Measurements from ENCODE around the gene JAM2.

Gene JAM2

GRCh38 chr21:25732091-25732760, 93.2 kb downstream of the JAM2 start:
- H3K27me3 ChIP-seq (ENCODE audit: control insufficient read depth, insufficient read depth, low read length): no peaks in the 10 kb centered on the region
- H3K36me3 ChIP-seq (ENCODE audit: insufficient read depth, low read length): peaks cover 29% of the 10 kb centered on the region
- H3K4me3 ChIP-seq (ENCODE audit: low read length): no peak overlapping the region

GRCh38 chr21:25733859-25734653, 95.0 kb downstream of the JAM2 start:
- Histone ChIP-seq H3K9me3 (replicated peaks; ENCODE audit: low read length) (no peaks in the 10 kb centered on the region), H3K4me3 (ENCODE audit: low read length) (peak overlapping the region; percentile 85), H3K4me2 (ENCODE audit: low read length) (peak overlapping the region; percentile 84), H3K9ac (ENCODE audit: low read depth, low read length) (peak overlapping the region; percentile 96), H3K27me3 (ENCODE audit: control insufficient read depth, insufficient read depth, low read length) (no peaks in the 10 kb centered on the region), H3K4me1 (ENCODE audit: control insufficient read depth, insufficient read depth, low read length) (peaks cover 15% of the 10 kb centered on the region), H3K36me3 (ENCODE audit: insufficient read depth, low read length) (peaks cover 10% of the 10 kb centered on the region)

More at GRCh38 chr21:25732091-25732760, 93.2 kb downstream of the JAM2 start:
- Histone ChIP-seq H3K9me3 (replicated peaks; ENCODE audit: low read length) (no peaks in the 10 kb centered on the region), H3K4me2 (ENCODE audit: low read length) (no peak overlapping the region), H3K4me1 (ENCODE audit: control insufficient read depth, insufficient read depth, low read length) (peaks cover 15% of the 10 kb centered on the region), H3K9ac (ENCODE audit: low read depth, low read length) (no peak overlapping the region)

GRCh38 chr21:25734654-25734903, 95.5 kb downstream of the JAM2 start:
- Histone ChIP-seq H3K4me1 (ENCODE audit: control insufficient read depth, insufficient read depth, low read length) (peaks cover 15% of the 10 kb centered on the region), H3K4me2 (ENCODE audit: low read length) (peak overlapping the region; percentile 84), H3K9me3 (replicated peaks; ENCODE audit: low read length) (no peaks in the 10 kb centered on the region), H3K4me3 (ENCODE audit: low read length) (peak overlapping the region; percentile 85), H3K36me3 (ENCODE audit: insufficient read depth, low read length) (peaks cover 6% of the 10 kb centered on the region), H3K27me3 (ENCODE audit: control insufficient read depth, insufficient read depth, low read length) (no peaks in the 10 kb centered on the region), H3K9ac (ENCODE audit: low read depth, low read length) (peak overlapping the region; percentile 96)

GRCh38 chr21:25734904-25735645, 96.0 kb downstream of the JAM2 start, which contains the start of the genes ATP5PF and GABPA:
TSS of gene ATP5PF (minus strand) at chr21:25734904. CDS start at chr21:25729794, 5,110 bp downstream.
TSS of gene GABPA (plus strand) at chr21:25734972. CDS start at chr21:25741599, 6,627 bp downstream.
- H3K9me3 ChIP-seq (replicated peaks; ENCODE audit: low read length): no peaks in the 10 kb centered on the region
- H3K4me2 ChIP-seq (ENCODE audit: low read length): peak within 1 kb of the TSS; percentile 87
- peaks cover under 1% of the 10 kb centered on the region for H3K36me3 ChIP-seq (ENCODE audit: insufficient read depth, low read length)
- H3K27me3 ChIP-seq (ENCODE audit: control insufficient read depth, insufficient read depth, low read length): no peaks in the 10 kb centered on the region
- H3K4me1 ChIP-seq (ENCODE audit: control insufficient read depth, insufficient read depth, low read length): peaks cover 15% of the 10 kb centered on the region
- H3K4me3 ChIP-seq (ENCODE audit: low read length): peak within 1 kb of the TSS; percentile 85
- H3K9ac ChIP-seq (ENCODE audit: low read depth, low read length): peak within 1 kb of the TSS; percentile 96

DNA sequence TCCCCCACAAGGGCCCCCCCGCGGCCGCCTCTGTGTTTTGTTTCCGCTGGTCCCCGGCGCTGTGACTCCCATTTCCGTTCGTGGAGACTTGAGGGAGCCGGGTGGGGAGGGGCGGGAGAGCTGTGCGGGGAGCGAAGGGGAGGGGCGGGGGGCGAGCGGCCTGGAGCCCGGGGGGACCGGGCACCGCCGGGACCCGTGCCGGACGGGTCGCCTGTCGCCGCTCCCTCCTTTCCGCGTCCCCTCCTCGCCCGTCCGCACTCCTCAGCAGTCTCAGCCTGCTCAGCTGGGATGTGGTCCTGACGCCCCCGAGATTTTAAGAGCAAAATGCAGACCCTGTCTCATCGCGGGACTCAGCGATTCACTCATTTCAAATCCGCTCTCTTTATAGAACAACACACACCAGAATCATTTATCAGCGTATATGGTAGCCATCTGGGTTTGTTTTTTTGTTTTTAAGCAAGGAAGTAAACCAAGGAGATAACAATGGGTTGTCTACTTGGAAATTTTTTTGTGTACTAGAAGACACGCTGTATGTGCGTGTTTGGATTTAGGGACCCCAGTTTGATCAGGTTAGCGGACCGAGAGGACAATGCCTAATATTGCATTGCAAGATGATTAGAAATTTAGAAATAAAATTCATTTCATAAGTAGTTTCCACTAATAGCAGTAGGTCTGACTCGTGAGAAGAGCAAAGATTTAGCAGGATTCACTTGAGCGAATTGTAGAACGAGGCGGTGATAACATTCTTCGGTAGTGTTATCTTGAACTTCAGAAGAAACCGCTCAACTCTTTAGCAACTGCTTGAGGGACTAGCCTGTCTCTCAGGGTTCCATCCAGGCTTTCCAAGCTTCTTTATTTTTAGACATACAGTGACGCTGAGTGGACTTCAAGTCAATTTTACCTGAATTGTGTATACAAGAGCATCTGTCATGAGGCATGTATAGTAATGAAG, 96.9 kb downstream of the JAM2 start:
- H3K27me3 ChIP-seq (ENCODE audit: control insufficient read depth, insufficient read depth, low read length): no peaks in the 10 kb centered on the region
- peak overlapping the region; percentile 87 for H3K4me2 ChIP-seq (ENCODE audit: low read length)
- peaks cover 15% of the 10 kb centered on the region for H3K4me1 ChIP-seq (ENCODE audit: control insufficient read depth, insufficient read depth, low read length)
- H3K36me3 ChIP-seq (ENCODE audit: insufficient read depth, low read length): no peaks in the 10 kb centered on the region
- H3K9me3 ChIP-seq (replicated peaks; ENCODE audit: low read length): no peaks in the 10 kb centered on the region
- peak overlapping the region; percentile 85 for H3K4me3 ChIP-seq (ENCODE audit: low read length)
- peak overlapping the region; percentile 96 for H3K9ac ChIP-seq (ENCODE audit: low read depth, low read length)

- Histone ChIP-seq H3K4me1 (ENCODE audit: control insufficient read depth, insufficient read depth, low read length) (peaks cover 15% of the 10 kb centered on the region), H3K9ac (ENCODE audit: low read depth, low read length) (no peak overlapping the region), H3K9me3 (replicated peaks; ENCODE audit: low read length) (no peaks in the 10 kb centered on the region), H3K27me3 (ENCODE audit: control insufficient read depth, insufficient read depth, low read length) (no peaks in the 10 kb centered on the region), H3K4me3 (ENCODE audit: low read length) (no peak overlapping the region), H3K4me2 (ENCODE audit: low read length) (peak overlapping the region; percentile 87), H3K36me3 (ENCODE audit: insufficient read depth, low read length) (no peaks in the 10 kb centered on the region)
Observed at GRCh38 chr21:25737421-25737820, 98.4 kb downstream of the JAM2 start.

- H3K27me3 ChIP-seq (ENCODE audit: control insufficient read depth, insufficient read depth, low read length): no peaks in the 10 kb centered on the region
- peaks cover 12% of the 10 kb centered on the region for H3K36me3 ChIP-seq (ENCODE audit: insufficient read depth, low read length)
- H3K9ac ChIP-seq (ENCODE audit: low read depth, low read length): no peak overlapping the region
- no peak overlapping the region for H3K4me2 ChIP-seq (ENCODE audit: low read length)
- H3K9me3 ChIP-seq (replicated peaks; ENCODE audit: low read length): no peaks in the 10 kb centered on the region
- H3K4me3 ChIP-seq (ENCODE audit: low read length): no peak overlapping the region
- H3K4me1 ChIP-seq (ENCODE audit: control insufficient read depth, insufficient read depth, low read length): no peaks in the 10 kb centered on the region
Observed at GRCh38 chr21:25742900-25743299, 103.8 kb downstream of the JAM2 start.

GRCh38 chr21:25744854-25745253, 105.8 kb downstream of the JAM2 start:
- Histone ChIP-seq H3K36me3 (ENCODE audit: insufficient read depth, low read length) (peaks cover 18% of the 10 kb centered on the region), H3K27me3 (ENCODE audit: control insufficient read depth, insufficient read depth, low read length) (no peaks in the 10 kb centered on the region), H3K9me3 (replicated peaks; ENCODE audit: low read length) (no peaks in the 10 kb centered on the region), H3K9ac (ENCODE audit: low read depth, low read length) (no peak overlapping the region), H3K4me2 (ENCODE audit: low read length) (no peak overlapping the region), H3K4me1 (ENCODE audit: control insufficient read depth, insufficient read depth, low read length) (no peaks in the 10 kb centered on the region), H3K4me3 (ENCODE audit: low read length) (no peak overlapping the region)

DNA sequence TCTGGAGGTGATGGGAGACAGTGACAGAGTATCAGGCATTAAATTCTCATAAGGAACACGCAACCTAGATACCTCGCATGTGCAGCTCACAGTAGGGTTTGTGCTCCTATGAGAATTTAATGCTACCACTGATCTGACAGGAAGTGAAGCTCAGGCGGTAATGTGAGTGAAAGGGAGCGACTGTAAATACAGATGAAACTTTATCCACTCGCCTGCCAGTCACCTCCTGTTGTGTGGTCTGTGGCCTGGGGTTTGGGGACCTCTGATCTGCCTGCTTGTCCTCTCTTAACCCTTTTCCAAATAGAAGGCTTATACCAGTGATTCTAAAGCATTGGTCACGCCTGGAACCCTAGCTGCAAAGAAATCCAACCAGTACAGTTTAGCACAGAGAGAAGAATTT, 111.0 kb downstream of the JAM2 start:
- Histone ChIP-seq H3K4me2 (ENCODE audit: low read length) (no peak overlapping the region), H3K4me1 (ENCODE audit: control insufficient read depth, insufficient read depth, low read length) (no peaks in the 10 kb centered on the region), H3K9me3 (replicated peaks; ENCODE audit: low read length) (no peaks in the 10 kb centered on the region), H3K4me3 (ENCODE audit: low read length) (no peak overlapping the region), H3K27me3 (ENCODE audit: control insufficient read depth, insufficient read depth, low read length) (no peaks in the 10 kb centered on the region), H3K9ac (ENCODE audit: low read depth, low read length) (no peak overlapping the region), H3K36me3 (ENCODE audit: insufficient read depth, low read length) (peaks cover 37% of the 10 kb centered on the region)

DNA sequence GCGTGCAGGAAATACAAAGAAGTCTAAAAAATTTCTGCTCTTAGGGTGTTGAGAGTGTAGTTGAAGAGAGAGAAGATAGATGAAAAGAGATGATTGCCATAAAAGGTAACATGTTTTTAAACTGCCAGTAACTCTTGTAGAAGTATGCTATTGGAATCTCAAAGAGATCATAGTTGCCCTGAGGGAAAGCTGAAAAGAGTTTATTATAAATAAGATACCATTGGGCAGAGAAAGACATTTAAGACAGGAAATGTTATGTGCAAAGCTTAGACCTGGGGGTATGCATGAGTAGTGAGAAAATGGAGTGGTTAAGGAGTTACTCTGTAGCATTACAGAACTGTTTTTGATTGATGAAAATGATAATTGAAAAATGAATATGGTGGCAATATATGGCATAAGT, 113.4 kb downstream of the JAM2 start:
- Histone ChIP-seq H3K9me3 (replicated peaks; ENCODE audit: low read length) (no peaks in the 10 kb centered on the region), H3K36me3 (ENCODE audit: insufficient read depth, low read length) (peaks cover 28% of the 10 kb centered on the region), H3K4me2 (ENCODE audit: low read length) (no peak overlapping the region), H3K9ac (ENCODE audit: low read depth, low read length) (no peak overlapping the region), H3K4me1 (ENCODE audit: control insufficient read depth, insufficient read depth, low read length) (no peaks in the 10 kb centered on the region), H3K4me3 (ENCODE audit: low read length) (no peak overlapping the region), H3K27me3 (ENCODE audit: control insufficient read depth, insufficient read depth, low read length) (no peaks in the 10 kb centered on the region)
